ENCODE results near the gene USP40. TPM values are rescaled to one million over a fixed set of nuclear protein-coding genes. Genes with fewer than 3 reads are reported as not detected.

USP40 gene
- total and polyA plus RNA-seq, 2 donors: 16.0 to 59.6 TPM

DNA sequence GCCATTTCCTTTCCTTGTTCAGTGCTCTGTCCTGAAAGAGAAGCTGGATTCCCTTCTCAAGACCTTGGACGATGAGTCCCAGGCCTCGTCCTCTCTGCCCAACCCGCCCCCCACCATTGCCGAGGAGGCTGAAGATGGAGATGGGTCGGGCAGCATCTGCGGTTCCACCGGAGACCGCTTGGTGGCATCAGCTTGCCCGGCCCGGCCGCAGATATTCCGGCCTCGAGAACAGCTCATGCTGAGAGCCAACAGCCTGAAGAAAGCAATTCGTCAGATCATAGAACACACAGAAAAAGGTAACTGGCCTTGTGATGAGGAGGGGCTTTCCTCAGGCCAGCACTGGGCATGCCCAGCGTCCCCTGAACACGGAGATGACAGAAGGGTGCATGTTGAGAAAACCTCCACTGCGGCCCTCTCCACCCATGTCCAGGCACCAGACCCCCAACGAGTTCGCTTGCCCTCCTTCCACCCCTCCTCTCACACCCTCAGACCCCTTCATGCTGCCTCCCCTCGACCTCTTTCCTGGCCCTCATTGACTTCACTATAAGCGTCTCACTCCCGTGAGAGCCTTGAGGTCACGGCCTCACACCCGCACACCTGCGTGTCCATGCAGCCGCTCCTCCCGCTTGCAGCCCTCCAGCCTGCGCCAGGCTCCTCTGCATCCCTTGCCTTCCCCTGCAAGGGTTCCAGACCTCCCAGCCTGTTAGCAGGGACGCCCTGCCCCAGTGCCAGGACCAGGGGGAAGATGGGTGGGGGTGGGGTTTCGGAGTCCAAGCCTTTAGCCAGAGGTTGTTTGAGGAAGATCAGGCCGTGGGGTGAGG, 117.3 kb downstream of the USP40 start:
- H3K4me3 ChIP-seq (ENCODE audit: low read depth, low read length): no peak overlapping the region
- no peaks in the 10 kb centered on the region for H3K36me3 ChIP-seq (ENCODE audit: insufficient read depth)
- 64% methylated on average over 31 of the region's 31 CpGs for WGBS
- no peak overlapping the region for H3K27ac ChIP-seq (ENCODE audit: low read depth)
- DNase-seq (ENCODE audit: extremely low spot score): no peak
- H3K4me1 ChIP-seq (ENCODE audit: insufficient read depth): no peaks in the 10 kb centered on the region

DNA sequence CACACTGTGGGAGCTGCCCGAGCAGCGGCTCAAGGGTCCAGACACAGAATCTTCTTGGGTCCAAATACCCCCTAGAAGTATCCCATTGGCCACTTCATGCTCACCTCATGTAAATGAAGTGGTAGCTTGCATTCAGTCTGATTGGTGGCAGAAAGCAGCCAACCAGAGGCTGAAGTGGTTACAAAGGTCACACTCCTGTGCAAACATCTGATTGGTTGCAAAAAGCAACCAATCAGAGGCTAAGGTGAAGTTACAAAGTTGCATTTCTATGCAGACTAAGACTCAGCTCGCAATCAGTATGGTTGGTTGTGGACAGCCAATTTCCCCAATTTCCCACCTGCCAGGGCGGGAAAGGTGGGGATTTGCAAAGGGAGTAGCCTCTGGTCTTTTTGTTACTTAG, 118.0 kb downstream of the USP40 start:
- no peaks in the 10 kb centered on the region for H3K36me3 ChIP-seq (ENCODE audit: insufficient read depth)
- H3K4me3 ChIP-seq (ENCODE audit: low read depth, low read length): no peak overlapping the region
- no peak for DNase-seq (ENCODE audit: extremely low spot score)
- H3K4me1 ChIP-seq (ENCODE audit: insufficient read depth): no peaks in the 10 kb centered on the region
- WGBS: 92% methylated on average over 4 of the region's 4 CpGs
- no peak overlapping the region for H3K27ac ChIP-seq (ENCODE audit: low read depth)

DNA sequence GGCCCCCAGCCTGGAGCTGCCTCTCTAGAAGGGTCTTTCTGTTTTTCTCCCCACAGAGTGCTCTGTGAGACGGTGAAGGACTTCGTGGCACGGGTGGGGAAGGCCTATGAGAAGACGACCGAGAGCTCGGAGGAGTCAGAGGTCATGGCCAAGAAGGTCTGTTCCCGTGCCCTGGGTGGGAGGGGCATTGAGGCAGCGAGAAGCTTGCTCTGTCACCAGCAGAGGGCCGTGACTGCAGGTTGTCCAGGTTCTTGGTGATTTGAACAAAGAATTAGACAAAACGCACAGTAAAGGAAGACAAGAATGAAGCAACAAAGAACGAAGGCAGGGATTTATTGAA, 118.4 kb downstream of the USP40 start:
- Histone ChIP-seq H3K27ac (ENCODE audit: low read depth) (no peak overlapping the region), H3K4me1 (ENCODE audit: insufficient read depth) (no peaks in the 10 kb centered on the region), H3K4me3 (ENCODE audit: low read depth, low read length) (no peak overlapping the region), H3K36me3 (ENCODE audit: insufficient read depth) (no peaks in the 10 kb centered on the region)
- DNase-seq (ENCODE audit: extremely low spot score): no peak
- 76% methylated on average over 11 of the region's 11 CpGs for WGBS

DNA sequence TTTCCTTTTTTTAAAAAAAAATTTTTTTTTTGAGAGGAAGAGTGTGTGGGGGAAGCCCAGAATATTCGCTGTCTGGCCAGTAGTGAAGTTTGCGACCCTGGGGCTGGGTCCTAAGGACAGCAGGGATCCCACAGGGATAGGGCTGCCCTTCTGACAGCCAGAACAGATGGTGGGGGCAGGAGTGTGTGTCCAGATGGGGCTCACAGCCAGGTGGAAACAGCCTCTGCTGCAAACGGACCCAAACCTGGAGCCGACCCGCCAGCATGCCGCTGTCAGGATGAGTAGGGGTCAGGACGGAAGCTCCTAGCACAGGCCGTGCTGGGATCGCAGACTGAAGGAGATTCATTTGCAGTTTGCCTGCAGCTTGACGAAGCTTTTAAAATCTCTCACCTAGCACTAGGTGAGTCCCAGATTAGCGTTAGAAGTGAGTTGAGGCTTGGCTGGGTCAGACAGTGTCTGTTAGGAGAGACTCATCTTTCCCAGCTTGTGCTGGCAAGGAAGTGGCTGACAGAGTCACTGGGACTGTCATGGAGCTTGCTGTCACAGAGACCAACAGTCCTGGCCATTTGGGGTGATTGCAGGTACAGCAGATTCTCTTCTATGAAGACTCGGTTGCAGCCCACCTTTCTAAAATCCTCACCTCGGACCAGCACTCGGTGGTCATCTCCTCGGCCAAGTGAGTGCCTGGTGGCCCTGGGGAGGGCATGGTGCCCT, 118.9 kb downstream of the USP40 start:
- no peaks in the 10 kb centered on the region for H3K4me1 ChIP-seq (ENCODE audit: insufficient read depth)
- H3K27ac ChIP-seq (ENCODE audit: low read depth): no peak overlapping the region
- no peak overlapping the region for H3K4me3 ChIP-seq (ENCODE audit: low read depth, low read length)
- WGBS: 94% methylated on average over 15 of the region's 15 CpGs
- H3K36me3 ChIP-seq (ENCODE audit: insufficient read depth): no peaks in the 10 kb centered on the region
- DNase-seq (ENCODE audit: extremely low spot score): no peak

- 91% methylated on average over 37 of the region's 37 CpGs for WGBS
- no peaks in the 10 kb centered on the region for H3K4me1 ChIP-seq (ENCODE audit: insufficient read depth)
- no peak for DNase-seq (ENCODE audit: extremely low spot score)
Measured at GRCh38 chr2:233446606-233447305, 119.8 kb downstream of the USP40 start.

DNA sequence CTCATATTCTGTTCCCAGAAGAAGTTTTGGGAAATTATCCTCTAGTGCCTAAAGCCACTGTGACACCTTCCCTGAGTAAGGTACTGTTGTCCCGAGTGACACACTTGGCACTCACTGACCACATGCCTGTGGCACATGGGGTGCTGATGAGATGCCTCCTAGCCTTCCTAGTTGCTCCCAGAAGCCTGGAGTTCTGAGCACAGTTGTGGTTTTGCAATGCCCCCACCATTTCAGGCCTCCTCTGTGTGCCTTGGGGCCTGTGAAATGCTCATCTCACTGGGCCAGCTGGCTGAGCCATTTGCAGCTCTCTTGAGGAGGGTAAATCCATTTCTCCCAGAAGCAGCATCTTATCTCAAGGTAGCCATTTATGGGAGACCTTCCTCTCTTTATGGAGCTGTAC, 120.5 kb downstream of the USP40 start:
- WGBS: 91% methylated on average over 1 of the region's 1 CpG
- H3K27ac ChIP-seq (ENCODE audit: low read depth): no peak overlapping the region
- H3K36me3 ChIP-seq (ENCODE audit: insufficient read depth): no peaks in the 10 kb centered on the region
- no peak for DNase-seq (ENCODE audit: extremely low spot score)
- H3K4me3 ChIP-seq (ENCODE audit: low read depth, low read length): no peak overlapping the region
- no peaks in the 10 kb centered on the region for H3K4me1 ChIP-seq (ENCODE audit: insufficient read depth)

More at GRCh38 chr2:233446606-233447305, 119.8 kb downstream of the USP40 start:
- Histone ChIP-seq H3K36me3 (ENCODE audit: insufficient read depth) (no peaks in the 10 kb centered on the region), H3K4me3 (ENCODE audit: low read depth, low read length) (no peak overlapping the region), H3K27ac (ENCODE audit: low read depth) (no peak overlapping the region)

- Histone ChIP-seq H3K27ac (ENCODE audit: low read depth) (no peak overlapping the region), H3K4me1 (ENCODE audit: insufficient read depth) (no peaks in the 10 kb centered on the region), H3K4me3 (ENCODE audit: low read depth, low read length) (no peak overlapping the region), H3K36me3 (ENCODE audit: insufficient read depth) (no peaks in the 10 kb centered on the region)
- no peak for DNase-seq (ENCODE audit: extremely low spot score)
- 93% methylated on average over 18 of the region's 18 CpGs for WGBS
Measured at GRCh38 chr2:233445152-233445830, 121.3 kb downstream of the USP40 start.

- 95% methylated on average over 11 of the region's 11 CpGs for WGBS
- no peak overlapping the region for H3K27ac ChIP-seq (ENCODE audit: low read depth)
- no peaks in the 10 kb centered on the region for H3K4me1 ChIP-seq (ENCODE audit: insufficient read depth)
- no peak overlapping the region for H3K4me3 ChIP-seq (ENCODE audit: low read depth, low read length)
- no peak for DNase-seq (ENCODE audit: extremely low spot score)
- no peaks in the 10 kb centered on the region for H3K36me3 ChIP-seq (ENCODE audit: insufficient read depth)
Measured at GRCh38 chr2:233444501-233444900, 122.1 kb downstream of the USP40 start.

GRCh38 chr2:233443511-233444183, 122.9 kb downstream of the USP40 start:
- H3K27ac ChIP-seq (ENCODE audit: low read depth): no peak overlapping the region

GRCh38 chr2:233442028-233442310, 124.6 kb downstream of the USP40 start:
- H3K36me3 ChIP-seq (ENCODE audit: insufficient read depth): peaks cover 3% of the 10 kb centered on the region
- no peak overlapping the region for H3K27ac ChIP-seq (ENCODE audit: low read depth)
- H3K4me1 ChIP-seq (ENCODE audit: insufficient read depth): no peaks in the 10 kb centered on the region
- DNase-seq (ENCODE audit: extremely low spot score): no peak
- H3K4me3 ChIP-seq (ENCODE audit: low read depth, low read length): no peak overlapping the region
- 87% methylated on average over 4 of the region's 4 CpGs for WGBS

More at GRCh38 chr2:233443511-233444183, 122.9 kb downstream of the USP40 start:
- Histone ChIP-seq H3K4me1 (ENCODE audit: insufficient read depth) (no peaks in the 10 kb centered on the region), H3K36me3 (ENCODE audit: insufficient read depth) (no peaks in the 10 kb centered on the region), H3K4me3 (ENCODE audit: low read depth, low read length) (no peak overlapping the region)
- DNase-seq (ENCODE audit: extremely low spot score): peak; percentile 42
- 60% methylated on average over 18 of the region's 18 CpGs for WGBS

GRCh38 chr2:233441161-233442027, 125.2 kb downstream of the USP40 start:
- H3K27ac ChIP-seq (ENCODE audit: low read depth): no peak overlapping the region
- H3K4me3 ChIP-seq (ENCODE audit: low read depth, low read length): no peak overlapping the region
- DNase-seq (ENCODE audit: extremely low spot score): no peak
- WGBS: 93% methylated on average over 26 of the region's 26 CpGs
- no peaks in the 10 kb centered on the region for H3K4me1 ChIP-seq (ENCODE audit: insufficient read depth)
- H3K36me3 ChIP-seq (ENCODE audit: insufficient read depth): peaks cover 3% of the 10 kb centered on the region

DNA sequence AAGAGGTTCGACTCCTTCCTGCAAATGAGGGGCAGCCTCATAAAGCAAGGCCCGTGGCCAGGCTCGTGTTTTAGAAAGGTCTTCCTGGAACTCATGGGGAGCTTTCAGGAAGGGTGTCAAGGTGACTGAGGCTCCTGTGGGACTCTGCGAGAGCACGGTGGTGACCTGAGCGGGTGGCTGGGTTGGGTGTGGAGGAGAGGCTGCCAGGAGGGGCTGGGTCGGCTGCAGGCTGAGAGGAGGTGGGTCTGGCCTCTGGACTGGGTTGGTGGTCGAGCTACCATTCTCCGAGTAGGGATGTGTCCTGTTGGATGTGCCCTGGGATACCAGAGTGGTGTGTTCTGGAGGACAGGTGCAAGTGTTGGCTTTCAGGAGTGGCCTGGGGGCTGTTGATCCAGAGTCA, 125.9 kb downstream of the USP40 start:
- Histone ChIP-seq H3K4me1 (ENCODE audit: insufficient read depth) (no peaks in the 10 kb centered on the region), H3K36me3 (ENCODE audit: insufficient read depth) (peaks cover 3% of the 10 kb centered on the region), H3K4me3 (ENCODE audit: low read depth, low read length) (no peak overlapping the region), H3K27ac (ENCODE audit: low read depth) (no peak overlapping the region)
- 90% methylated on average over 9 of the region's 9 CpGs for WGBS
- DNase-seq (ENCODE audit: extremely low spot score): no peak
